Heart right ventricle (tissue), 16 donors: ENCODE measurements around the gene ALKBH4. TPM values are rescaled to one million over a fixed set of nuclear protein-coding genes. Genes with fewer than 3 reads are reported as not detected.

Experiments used
- ATAC-seq, 8 donors: fragments of 200-7000 bp; cut with Tn5 transposase; one replicate each; pipeline ENCODE4 v1.9.1; 2020; ENCODE audit warnings: mild to moderate bottlenecking in 8 of 8, moderate library complexity in 8 of 8, moderate number of reproducible peaks in 1 of 8
- DNase-seq, 2 donors: peaks; one replicate each; pipeline ENCODE4 v3.0.0-alpha.2; 2020
- H3K27ac ChIP-seq, 10 donors: fragments of 200-600 bp; sonication (generic) in 2 of 10; one replicate each; pipeline versions ENCODE4 v1.5.0 to v1.8.0; 2020 to 2022; ENCODE audit warnings: mild to moderate bottlenecking in 3 of 10
- H3K27me3 ChIP-seq, 7 donors: fragments of 200-600 bp; one replicate each; pipeline ENCODE4 v1.8.0; 2021 to 2022; ENCODE audit warnings: mild to moderate bottlenecking in 2 of 7
- H3K36me3 ChIP-seq, 9 donors: fragments of 200-600 bp; sonication (generic) in 1 of 9; one replicate each; pipeline versions ENCODE4 v1.5.0 to v1.8.0; 2020 to 2022; ENCODE audit warnings: mild to moderate bottlenecking in 2 of 9
- H3K4me1 ChIP-seq, 9 donors: fragments of 200-600 bp; sonication (generic) in 1 of 9; one replicate each; pipeline versions ENCODE4 v1.5.0 to v1.8.0; 2020 to 2022; ENCODE audit warnings: mild to moderate bottlenecking in 4 of 9
- H3K4me3 ChIP-seq, 10 donors: fragments of 200-600 bp; sonication (generic) in 2 of 10; one replicate each; pipeline versions ENCODE4 v1.5.0 to v1.8.0; 2020 to 2022; ENCODE audit warnings: mild to moderate bottlenecking in 7 of 10, moderate library complexity in 2 of 10
- H3K9me3 ChIP-seq, 11 donors: fragments of 200-600 bp in 10 of 11; sonication (generic) in 2 of 11; one replicate each; pipeline versions ENCODE4 v1.5.0 to v1.8.0; 2013 to 2022; ENCODE audit warnings: mild to moderate bottlenecking in 2 of 11, control low read depth in 1 of 11, moderate library complexity in 1 of 11
- CTCF ChIP-seq, 9 donors: fragments of 200-600 bp; sonication (generic) in 2 of 9; IDR thresholded peaks; one replicate each; pipeline versions ENCODE4 v1.5.0 to v1.8.0; 2021 to 2022; ENCODE audit warnings: antibody characterized with exemption in 9 of 9, mild to moderate bottlenecking in 5 of 9, moderate library complexity in 1 of 9
- WGBS, 2 donors: extraction: QIAGEN DNeasy Blood & Tissue Kit; methylation state at CpG; one replicate each; pipeline ENCODE4 v1.1.7; 2013; ENCODE audit warnings: inconsistent platforms in 1 of 2; 5-methylcytosine and 5-hydroxymethylcytosine counted together
- intact Hi-C, 10 donors: fragments of 100-400 bp; cut with DNase I; formaldehyde crosslinking; loops; one replicate each; pipeline versions ENCODE4 v1.11.1 to v1.14.2; 2022
- polyA plus RNA-seq, 2 donors: library from polyadenylated mRNA; stranded (reverse); fragments of 200-250 nt; gene quantifications; one replicate each; pipeline ENCODE4 v1.2.3, GENCODE V29; 2013
- total RNA-seq, 10 donors: library from RNA; stranded (reverse); fragmentation: NEBNext Ultra II Directional in 3 of 10; extraction: Animal tissue kit (Norgen Biotek cat#: 25700) in 3 of 10; gene quantifications; one replicate each; pipeline versions ENCODE4 v1.2.1 to v1.2.4, GENCODE V29; 2021 to 2023
- donor health status: Arrhythmogenic right ventricular cardiomyopathy.
- donor health status: ischemic (EF 13 %, LVEDD 7.1; RV severe dilation, severe dysfunction).
- donor health status: healthy with polysubstance abuse.
- donor health status: DM: no; HTN: yes; CAD: no.
- donor health status: DM: no; HTN: no; CAD: no.
- donor health status: ischemic (EF 25% LVEDD 6.9; RV normal size, moderate dysfunction).
- donor health status: ischemic (EF 25% LVEDD 5.7; RV mildly dilated, moderate dysfunction).
- donor health status: healthy.
- donor health status: DM: yes; HTN: yes; CAD: no.
- donor health status: Ischemic cardiomyopathy.
- donor health status: ischemic (EF 35%, LVEDD 5.7; RV mildly dilated, moderate dysfunction).
- donor health status: nonischemic (EF 11% LVEDD 7.7; RV severe dilation, severe dysfunction).
- donor health status: DM: yes; HTN: yes; CAD: no.
- donor health status: PGD.
- donor health status: ischemic (EF 29% LVEDD 5.4; RV normal size, mild dysfunction).
- donor health status: nonischemic (EF 23%, LVEDD 6.1; RV moderate dilation, normal function).

The ALKBH4 gene
- total and polyA plus RNA-seq, 12 donors: 4.4 to 8.6 (median 6.7) TPM

GRCh38 chr7:102454468-102454867 lies 10.2 kb downstream of the ALKBH4 start:
- Histone ChIP-seq H3K27me3 (no peaks in the 10 kb centered on the region), H3K9me3 (no peaks in the 10 kb centered on the region), H3K27ac (no peak overlapping the region), H3K36me3 (peaks cover 0 to 44% (median 16%) of the 10 kb centered on the region in 9 donors), H3K4me3 (no peak overlapping the region), H3K4me1 (no peaks in the 10 kb centered on the region)
- DNase-seq (no peak), ATAC-seq (no peak)
- no peak for TF ChIP-seq CTCF (IDR thresholded peaks at IDR 0.05)
- intact Hi-C loops: no loop called here
- 66 to 74% methylated on average over 12 of the region's 12 CpGs for WGBS, 2 donors

DNA sequence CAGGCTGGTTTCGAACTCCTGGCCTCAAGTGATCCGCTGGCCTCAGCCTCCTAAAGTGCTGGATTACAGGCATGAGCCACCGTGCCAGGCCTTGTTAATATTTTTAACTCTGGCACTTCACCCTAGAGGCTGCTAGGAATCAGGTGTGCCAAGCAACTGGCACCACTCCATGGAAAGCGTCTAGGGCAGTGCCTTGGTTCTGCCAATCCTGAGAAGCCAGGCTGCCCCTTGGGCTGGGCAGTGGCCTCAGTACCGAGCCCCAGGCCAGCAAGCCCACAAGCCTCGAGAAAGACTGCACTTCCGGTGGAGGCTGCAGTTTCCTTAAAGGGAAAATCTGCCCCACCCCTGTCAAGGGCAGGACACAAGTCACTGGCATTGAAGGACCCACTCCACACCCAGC lies 11.3 kb downstream of the ALKBH4 start:
- WGBS, 2 donors: 55% methylated on average over 7 of the region's 7 CpGs
- peaks cover 0 to 41% (median 15%) of the 10 kb centered on the region in 9 donors for H3K36me3 ChIP-seq
- no peaks in the 10 kb centered on the region for H3K4me1 ChIP-seq
- peak in 7 of 8 donors; percentile 12 to 69 (median 44) for ATAC-seq
- intact Hi-C loops: no loop called here
- no peaks in the 10 kb centered on the region for H3K9me3 ChIP-seq
- H3K27me3 ChIP-seq: no peaks in the 10 kb centered on the region
- H3K4me3 ChIP-seq: no peak overlapping the region
- DNase-seq: no peak
- no peak for TF ChIP-seq CTCF (IDR thresholded peaks at IDR 0.05)
- peak overlapping the region in 1 of 10 donors; percentile 9 for H3K27ac ChIP-seq

DNA sequence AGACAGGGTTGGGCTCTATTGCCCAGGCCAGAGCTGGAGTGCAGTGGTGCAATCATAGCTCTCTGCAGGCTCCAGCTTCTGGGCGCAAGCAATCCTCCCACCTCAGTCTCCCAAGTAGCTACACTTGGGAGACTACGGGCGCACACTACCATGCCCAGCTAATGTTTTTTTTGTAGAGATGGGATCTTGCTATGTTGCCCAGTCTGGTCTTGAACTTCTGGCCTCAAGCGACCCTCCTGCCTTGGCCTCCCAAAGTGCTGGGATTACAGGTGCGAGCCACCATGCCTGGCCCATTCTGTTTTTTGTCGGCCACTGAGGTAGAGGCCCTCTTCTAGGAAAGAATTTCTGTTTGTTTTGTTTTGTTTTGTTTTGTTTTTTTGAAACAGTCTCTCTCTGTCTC lies 12.2 kb downstream of the ALKBH4 start:
- WGBS, 2 donors: 88 to 89% methylated on average over 6 of the region's 6 CpGs

DNA sequence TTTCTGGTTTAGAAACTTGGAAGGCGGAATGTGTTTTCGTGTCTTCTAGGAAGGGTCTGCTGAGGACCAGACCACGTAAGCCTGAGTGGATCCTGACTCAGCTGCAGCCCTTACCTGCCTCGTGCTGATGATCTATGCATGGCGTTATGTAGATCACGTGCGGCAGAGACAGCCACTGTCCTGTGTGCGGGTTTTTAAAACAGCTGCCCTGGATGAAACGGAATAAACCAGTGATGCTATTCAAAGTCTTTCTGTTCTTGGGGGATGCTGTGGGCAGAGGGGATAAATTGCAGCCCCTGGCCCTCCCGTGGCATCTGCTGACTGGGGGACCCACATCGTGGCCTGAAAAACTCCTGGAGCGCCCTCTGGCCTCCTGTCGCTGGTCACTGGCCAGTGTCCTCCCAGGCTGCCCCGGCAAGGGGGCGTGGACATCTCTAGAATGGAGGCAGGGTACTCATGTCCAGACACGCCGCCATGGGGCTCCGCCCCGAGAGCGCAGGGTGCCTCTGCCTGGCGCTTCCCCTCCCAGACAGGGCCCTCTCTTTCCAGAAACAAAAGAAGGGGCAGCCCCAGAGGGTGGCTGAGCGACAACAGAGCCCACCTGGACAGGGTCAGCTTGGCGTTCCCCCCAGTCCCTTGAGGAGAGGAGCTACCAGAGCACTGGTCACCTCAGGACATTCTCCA lies 13.2 kb downstream of the ALKBH4 start:
- no peak overlapping the region for H3K27ac ChIP-seq
- intact Hi-C loops: no loop called here
- WGBS, 2 donors: 50% methylated on average over 23 of the region's 23 CpGs
- no peaks in the 10 kb centered on the region for H3K4me1 ChIP-seq
- H3K4me3 ChIP-seq: no peak overlapping the region
- TF ChIP-seq CTCF (IDR thresholded peaks at IDR 0.05): no peak
- no peaks in the 10 kb centered on the region for H3K27me3 ChIP-seq
- no peak for DNase-seq
- H3K9me3 ChIP-seq: no peaks in the 10 kb centered on the region
- peak in 1 of 8 donors; percentile 10 for ATAC-seq
- H3K36me3 ChIP-seq: peaks cover 0 to 41% (median 3%) of the 10 kb centered on the region in 9 donors

More for the DNA sequence above, 12.2 kb downstream of the ALKBH4 start:
- Histone ChIP-seq H3K9me3 (no peaks in the 10 kb centered on the region), H3K27me3 (no peaks in the 10 kb centered on the region), H3K4me3 (no peak overlapping the region), H3K4me1 (no peaks in the 10 kb centered on the region), H3K27ac (no peak overlapping the region), H3K36me3 (peaks cover 0 to 41% (median 13%) of the 10 kb centered on the region in 9 donors)
- no peak for TF ChIP-seq CTCF (IDR thresholded peaks at IDR 0.05)
- DNase-seq (no peak), ATAC-seq (no peak)
- intact Hi-C loops: no loop called here
